ENCODE results near the gene DEPP1. TPM values are rescaled to one million over a fixed set of nuclear protein-coding genes. Genes with fewer than 3 reads are reported as not detected.

DEPP1 gene
- total RNA-seq, 1 experiment from 2014 or later = 16.5 TPM

DNA sequence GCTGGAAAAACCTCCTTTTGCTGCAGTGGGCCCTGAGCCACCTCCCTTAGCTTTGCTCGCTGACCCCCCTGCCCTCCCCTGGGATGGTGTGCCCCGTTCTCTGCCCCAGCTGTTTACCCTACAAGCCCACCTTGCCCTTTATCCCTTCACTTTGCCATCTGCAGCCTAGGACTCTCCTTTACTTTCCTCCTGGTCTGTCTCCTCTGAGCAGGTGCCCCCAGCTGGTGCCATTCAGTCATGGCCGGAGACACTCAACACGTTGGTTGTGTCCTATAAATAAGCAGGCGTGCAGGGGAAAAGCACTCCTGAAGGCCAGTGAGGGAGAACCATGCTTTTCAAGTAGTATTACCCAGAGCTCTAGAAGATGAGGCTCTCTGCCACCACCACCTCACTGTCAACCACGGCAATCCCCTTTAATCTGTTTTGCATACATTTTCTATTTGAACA, 12.9 kb downstream of the DEPP1 start:
- CTCF ChIA-PET = interaction anchor here (1.0 kb wide), 2 partner anchors 19 to 36 kb away, joined by 3 read pairs; no protein-coding TSS in a partner anchor
- no TSS peak for BruUV-seq (replicated peaks)
- Mint-ChIP-seq H3K27ac (ENCODE audit: unreplicated experiment) (no peak overlapping the region), H3K4me3 (ENCODE audit: low read depth, unreplicated experiment) (no peak overlapping the region), H3K4me1 (ENCODE audit: low read depth, unreplicated experiment) (peaks cover 24% of the 10 kb centered on the region), H3K9me3 (ENCODE audit: low read depth, unreplicated experiment) (no peaks in the 10 kb centered on the region), H3K36me3 (ENCODE audit: insufficient read depth, unreplicated experiment) (no peaks in the 10 kb centered on the region), H3K27me3 (ENCODE audit: unreplicated experiment) (no peaks in the 10 kb centered on the region)
- intact Hi-C loops (cut with micrococcal nuclease; ENCODE audit: unreplicated experiment) = no loop called here
- DNase-seq = no peak
- TF ChIP-seq CTCF (IDR thresholded peaks at IDR 0.05; ENCODE audit: unreplicated experiment) = no peak

GRCh38 chr10:44965104-44965503, 13.5 kb downstream of the DEPP1 start:
- DNase-seq = no peak
- Mint-ChIP-seq H3K27ac (ENCODE audit: unreplicated experiment) (no peak overlapping the region), H3K4me1 (ENCODE audit: low read depth, unreplicated experiment) (peaks cover 24% of the 10 kb centered on the region), H3K9me3 (ENCODE audit: low read depth, unreplicated experiment) (no peaks in the 10 kb centered on the region), H3K27me3 (ENCODE audit: unreplicated experiment) (no peaks in the 10 kb centered on the region), H3K36me3 (ENCODE audit: insufficient read depth, unreplicated experiment) (peaks cover 4% of the 10 kb centered on the region), H3K4me3 (ENCODE audit: low read depth, unreplicated experiment) (no peak overlapping the region)
- intact Hi-C loops (cut with micrococcal nuclease; ENCODE audit: unreplicated experiment) = no loop called here
- CTCF ChIA-PET = no interaction called here
- BruUV-seq (replicated peaks) = no TSS peak
- no peak for TF ChIP-seq CTCF (IDR thresholded peaks at IDR 0.05; ENCODE audit: unreplicated experiment)

DNA sequence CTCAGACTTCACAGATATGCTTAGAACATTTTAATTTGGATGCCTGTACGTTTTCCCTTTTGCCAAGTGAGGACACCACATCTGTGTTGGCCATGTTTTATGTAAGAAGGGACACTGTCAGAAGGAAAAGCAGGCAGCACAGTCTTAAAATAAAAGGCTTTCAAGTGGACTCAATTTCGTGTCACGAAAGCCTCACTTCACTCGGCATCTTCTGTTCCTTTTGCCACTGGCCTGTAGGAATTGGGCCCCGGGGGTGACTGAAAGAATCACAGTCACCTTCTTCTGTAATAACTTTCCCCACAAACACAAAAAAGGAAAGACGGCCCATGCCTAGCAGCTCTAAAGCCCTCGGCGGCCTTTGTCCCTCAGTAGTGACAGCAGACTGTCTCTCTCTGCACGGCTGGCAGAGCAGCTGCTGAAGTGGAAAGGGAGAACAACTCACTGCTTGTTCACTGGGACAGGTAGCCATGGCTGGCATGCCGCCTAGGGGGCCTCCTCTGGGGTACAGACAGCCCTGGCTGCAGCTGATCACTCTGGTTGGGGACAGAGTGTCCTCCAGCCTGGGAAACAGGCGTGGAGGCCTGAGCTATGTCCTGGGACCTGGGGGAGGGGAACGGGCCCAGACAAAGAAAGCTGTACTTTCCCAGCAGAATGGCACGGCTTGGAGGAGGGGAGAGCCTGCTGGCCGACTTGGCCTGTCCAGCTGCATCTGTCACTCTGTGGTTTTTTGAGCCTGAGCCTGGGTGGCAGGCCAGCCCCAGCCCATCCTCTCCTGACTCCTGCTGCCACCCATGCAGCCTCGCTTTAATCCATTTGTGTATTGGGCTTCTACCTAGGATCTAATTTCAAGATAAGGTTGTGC, 14.6 kb downstream of the DEPP1 start:
- Mint-ChIP-seq H3K27ac (ENCODE audit: unreplicated experiment) (no peak overlapping the region), H3K4me1 (ENCODE audit: low read depth, unreplicated experiment) (peaks cover 24% of the 10 kb centered on the region), H3K9me3 (ENCODE audit: low read depth, unreplicated experiment) (no peaks in the 10 kb centered on the region), H3K27me3 (ENCODE audit: unreplicated experiment) (no peaks in the 10 kb centered on the region), H3K4me3 (ENCODE audit: low read depth, unreplicated experiment) (no peak overlapping the region), H3K36me3 (ENCODE audit: insufficient read depth, unreplicated experiment) (peaks cover 15% of the 10 kb centered on the region)
- intact Hi-C loops (cut with micrococcal nuclease; ENCODE audit: unreplicated experiment) = no loop called here
- peak; percentile 57 for DNase-seq
- CTCF ChIA-PET = interaction anchor here (0.6 to 1.2 kb wide), 2 partner anchors 12 kb away, joined by 3 to 5 read pairs; no protein-coding TSS in a partner anchor
- no peak for TF ChIP-seq CTCF (IDR thresholded peaks at IDR 0.05; ENCODE audit: unreplicated experiment)
- BruUV-seq (replicated peaks) = no TSS peak

GRCh38 chr10:44962870-44963738, 15.5 kb downstream of the DEPP1 start:
- H3K27me3 Mint-ChIP-seq (ENCODE audit: unreplicated experiment) = no peaks in the 10 kb centered on the region
- H3K9me3 Mint-ChIP-seq (ENCODE audit: low read depth, unreplicated experiment) = no peaks in the 10 kb centered on the region
- CTCF ChIA-PET = interaction anchor here (1.2 kb wide), 1 partner anchor 13 kb away, joined by 5 read pairs; no protein-coding TSS in a partner anchor
- no peak for TF ChIP-seq CTCF (IDR thresholded peaks at IDR 0.05; ENCODE audit: unreplicated experiment)
- no TSS peak for BruUV-seq (replicated peaks)
- intact Hi-C loops (cut with micrococcal nuclease; ENCODE audit: unreplicated experiment) = no loop called here
- H3K36me3 Mint-ChIP-seq (ENCODE audit: insufficient read depth, unreplicated experiment) = peaks cover 24% of the 10 kb centered on the region
- H3K27ac Mint-ChIP-seq (ENCODE audit: unreplicated experiment) = no peak overlapping the region
- peaks cover 31% of the 10 kb centered on the region for H3K4me1 Mint-ChIP-seq (ENCODE audit: low read depth, unreplicated experiment)
- DNase-seq = no peak
- H3K4me3 Mint-ChIP-seq (ENCODE audit: low read depth, unreplicated experiment) = no peak overlapping the region
